ENCODE results near the gene PRKN.

GRCh38 chr6:162258647-162259046 is 468.9 kb downstream of the PRKN start:
- TF ChIP-seq EZH2 (IDR thresholded peaks at IDR 0.05; ENCODE audit: insufficient read depth, poor library complexity, severe bottlenecking): no peak
- no peak for TF ChIP-seq EZH2phosphoT487 (IDR thresholded peaks at IDR 0.05; ENCODE audit: insufficient read depth, low read depth)
